GM19372 (cell line): Measurements from ENCODE around the gene RFWD3.

ENCODE experiments used
- ATAC-seq: cut with Tn5 transposase; IDR thresholded peaks from one replicate; pipeline ENCODE4 v1.9.1; 2021; ENCODE audit warnings: mild to moderate bottlenecking, low read depth, moderate library complexity; ENCODE audit not compliant: unreplicated experiment

The RFWD3 gene

GRCh38 chr16:74625500-74626350, 41.0 kb downstream of the RFWD3 start:
- no peak for ATAC-seq

DNA sequence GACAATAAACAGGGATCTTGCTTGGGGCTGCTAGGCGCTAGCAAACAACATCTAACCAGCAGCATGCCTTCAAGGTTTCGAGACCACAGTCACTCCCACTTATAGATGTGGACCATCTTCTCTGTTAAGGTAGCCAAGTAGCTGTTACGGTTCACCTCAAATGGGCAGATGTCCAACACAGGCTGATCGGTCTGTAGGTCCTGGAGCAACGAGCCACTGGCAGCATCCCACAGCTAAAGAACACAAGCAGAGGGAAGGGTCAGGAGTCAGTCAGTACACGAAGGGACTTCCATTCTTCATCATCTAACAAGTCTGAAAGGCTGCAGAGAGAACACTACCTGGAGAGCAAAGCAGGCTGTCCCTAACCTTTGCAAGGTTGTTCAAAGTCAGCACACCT, 42.8 kb downstream of the RFWD3 start:
- no peak for ATAC-seq

DNA sequence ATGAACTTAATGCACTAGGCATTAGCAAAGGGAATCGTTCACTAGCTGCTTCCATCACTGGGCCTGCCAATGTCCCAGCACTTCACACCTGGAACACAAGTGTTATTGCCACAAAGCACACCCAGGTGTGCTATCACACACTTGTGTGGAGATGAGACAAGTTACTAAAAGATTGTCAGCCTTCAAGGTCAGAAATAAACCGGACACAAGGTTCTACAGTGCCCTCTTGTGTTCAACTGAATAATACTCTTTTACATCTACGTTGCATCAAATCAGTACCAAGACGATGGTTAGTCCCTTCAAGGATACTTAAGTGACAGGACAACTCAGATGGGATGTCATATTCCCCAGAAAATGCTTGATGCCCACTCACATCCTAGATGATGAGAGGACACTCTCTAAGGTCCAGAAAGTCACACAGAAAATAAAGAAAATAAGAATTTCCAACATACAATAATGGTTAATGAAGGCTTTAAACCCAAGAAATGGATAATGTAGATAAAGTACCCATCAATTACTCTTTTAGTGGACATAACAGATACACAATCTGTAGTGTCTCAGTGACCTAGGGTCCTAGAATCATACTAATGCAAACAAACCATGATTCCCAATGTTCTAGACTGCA, 43.4 kb downstream of the RFWD3 start:
- no peak for ATAC-seq

DNA sequence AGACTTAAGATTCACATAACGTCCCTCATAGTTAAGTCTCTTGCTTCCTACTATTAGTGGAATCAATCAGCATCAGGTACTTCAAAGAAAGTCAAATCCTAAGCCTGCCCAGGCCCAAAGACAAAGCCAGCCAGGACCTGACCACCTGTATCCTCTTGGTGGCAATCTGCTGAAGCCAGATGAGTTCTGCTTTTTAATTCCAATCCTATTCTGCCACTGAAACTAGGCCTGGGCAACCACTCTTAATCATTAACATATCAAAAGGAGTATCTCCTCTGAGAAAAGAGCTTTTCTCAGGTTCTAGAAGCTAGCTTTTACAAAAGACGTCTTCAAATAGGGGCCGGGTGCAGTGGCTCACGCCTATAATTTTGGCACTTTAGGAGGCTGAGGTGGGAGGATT, 44.7 kb downstream of the RFWD3 start:
- no peak for ATAC-seq

DNA sequence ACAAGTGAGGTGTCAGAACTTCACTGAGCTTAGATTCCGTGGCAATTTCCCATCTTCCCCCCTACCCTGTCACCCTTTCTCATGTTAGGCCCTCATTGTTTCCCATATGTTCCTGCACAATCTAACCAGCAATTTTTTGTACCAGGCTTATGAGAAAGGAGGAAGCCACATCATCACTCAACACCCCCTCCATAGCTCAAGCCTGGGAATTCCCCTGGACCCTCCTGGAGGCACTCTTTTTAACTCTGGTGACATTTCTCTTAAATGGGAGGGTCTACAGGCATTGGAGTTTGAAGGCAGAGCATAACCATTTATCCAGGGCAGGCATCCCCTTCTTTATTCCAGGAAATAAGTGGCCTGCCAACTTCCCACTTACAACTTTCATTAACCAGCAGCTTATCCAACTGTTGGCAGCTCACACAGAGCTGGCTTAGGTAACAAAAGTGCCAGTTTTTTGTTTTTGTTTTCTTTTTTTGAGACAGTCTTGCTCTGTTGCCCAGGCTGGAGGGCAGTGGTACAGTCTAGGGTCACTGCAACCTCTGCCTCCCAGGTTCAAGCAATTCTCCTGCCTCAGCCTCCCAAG, 49.4 kb downstream of the RFWD3 start:
- no peak for ATAC-seq

GRCh38 chr16:74611721-74612120, 55.0 kb downstream of the RFWD3 start:
- ATAC-seq = no peak

DNA sequence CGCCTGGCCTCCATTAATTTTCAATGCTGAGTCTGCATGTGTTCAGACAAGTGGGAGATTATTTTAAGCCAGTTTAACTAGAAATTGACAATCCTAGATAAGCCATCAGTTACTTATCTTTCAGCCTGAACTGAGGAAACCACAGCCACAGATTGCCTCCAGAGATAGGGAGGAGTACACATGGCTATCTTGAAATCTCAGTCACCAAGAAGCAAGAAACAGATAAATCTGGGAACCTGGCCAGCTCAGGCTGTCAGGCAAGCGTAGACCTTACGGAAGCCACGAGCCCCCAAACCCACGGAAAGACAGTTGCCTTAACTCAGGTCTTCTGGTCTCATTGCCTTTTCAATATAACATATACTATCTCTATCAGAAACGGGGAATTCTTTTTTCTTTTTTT, 57.7 kb downstream of the RFWD3 start:
- no peak for ATAC-seq

GRCh38 chr16:74608381-74608780, 58.3 kb downstream of the RFWD3 start:
- ATAC-seq = no peak

GRCh38 chr16:74607962-74608356, 58.7 kb downstream of the RFWD3 start:
- ATAC-seq = no peak

DNA sequence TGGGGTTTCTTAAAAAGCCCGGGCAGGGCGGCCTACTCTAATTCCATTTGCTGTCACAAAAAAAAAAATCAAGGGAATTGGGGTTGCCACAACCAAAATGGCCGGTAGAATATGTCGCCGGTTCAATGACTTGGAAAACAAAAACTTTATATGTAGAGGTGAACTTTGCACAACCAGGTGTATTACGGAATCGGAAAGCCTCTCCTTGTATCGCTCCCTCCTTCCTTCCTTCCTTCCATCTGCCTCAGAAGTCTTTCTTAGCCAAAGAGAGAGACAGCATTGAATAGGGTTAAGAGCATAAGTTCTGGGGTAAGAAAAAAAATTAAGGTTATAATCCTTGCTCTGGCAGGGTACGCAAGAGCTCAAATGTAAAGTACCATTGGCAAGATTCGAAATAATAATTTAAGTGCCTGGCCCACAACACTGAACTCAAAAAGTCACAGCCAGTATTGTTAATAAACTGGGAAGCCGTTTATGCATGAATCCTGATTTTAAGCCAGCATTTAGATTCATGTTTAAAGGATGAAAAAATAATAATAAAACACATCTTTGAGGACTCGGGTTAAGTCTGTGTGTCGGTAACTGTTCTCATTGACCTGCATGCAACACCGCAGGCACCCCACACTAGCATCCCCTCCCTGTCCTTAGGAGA, 59.2 kb downstream of the RFWD3 start:
- peak; percentile 16 for ATAC-seq

DNA sequence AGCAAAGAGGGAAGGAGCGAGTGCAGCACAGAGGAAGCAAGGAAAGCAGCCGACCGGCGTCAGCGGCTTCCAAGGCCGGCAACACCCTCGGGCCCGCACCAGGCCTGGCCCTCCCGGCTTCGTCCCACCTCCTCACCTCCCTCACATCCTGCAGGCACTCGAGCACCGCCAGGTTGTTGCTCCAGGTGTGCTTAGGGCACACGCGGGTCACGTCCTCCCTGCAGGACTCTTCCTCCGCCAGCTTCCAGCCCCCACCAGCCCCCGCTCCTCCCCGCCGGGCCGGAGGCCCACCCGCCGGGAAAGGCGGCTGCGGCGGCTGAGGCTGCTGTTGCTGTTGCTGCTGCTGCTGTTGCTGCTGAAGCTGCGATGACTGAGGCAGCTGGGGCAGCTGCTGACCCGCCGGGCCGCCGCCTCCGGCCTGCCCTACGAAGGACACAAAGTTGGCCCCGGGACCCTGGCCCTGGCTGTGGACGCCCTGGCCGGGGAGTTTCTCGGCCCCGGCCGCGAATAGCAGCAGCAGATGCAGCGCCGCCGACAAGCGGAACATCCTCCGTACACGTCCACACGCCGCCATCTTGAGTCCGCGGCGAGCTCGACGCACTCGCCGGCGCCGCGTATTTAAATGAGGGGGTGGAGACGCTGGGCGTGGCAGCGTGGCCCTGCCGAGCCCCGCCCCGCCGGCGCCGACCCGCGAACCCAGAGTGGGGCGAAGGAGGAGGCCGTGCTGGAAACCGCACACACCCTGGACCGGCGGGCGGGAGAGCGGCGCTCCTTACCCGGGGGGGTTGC, 60.0 kb downstream of the RFWD3 start, which contains the start of gene GLG1:
GLG1 (minus strand) TSS at position 594 of the 789 bp plus-strand sequence; CDS start at position 574, 20 bp downstream.
- ATAC-seq = peak; percentile 94

DNA sequence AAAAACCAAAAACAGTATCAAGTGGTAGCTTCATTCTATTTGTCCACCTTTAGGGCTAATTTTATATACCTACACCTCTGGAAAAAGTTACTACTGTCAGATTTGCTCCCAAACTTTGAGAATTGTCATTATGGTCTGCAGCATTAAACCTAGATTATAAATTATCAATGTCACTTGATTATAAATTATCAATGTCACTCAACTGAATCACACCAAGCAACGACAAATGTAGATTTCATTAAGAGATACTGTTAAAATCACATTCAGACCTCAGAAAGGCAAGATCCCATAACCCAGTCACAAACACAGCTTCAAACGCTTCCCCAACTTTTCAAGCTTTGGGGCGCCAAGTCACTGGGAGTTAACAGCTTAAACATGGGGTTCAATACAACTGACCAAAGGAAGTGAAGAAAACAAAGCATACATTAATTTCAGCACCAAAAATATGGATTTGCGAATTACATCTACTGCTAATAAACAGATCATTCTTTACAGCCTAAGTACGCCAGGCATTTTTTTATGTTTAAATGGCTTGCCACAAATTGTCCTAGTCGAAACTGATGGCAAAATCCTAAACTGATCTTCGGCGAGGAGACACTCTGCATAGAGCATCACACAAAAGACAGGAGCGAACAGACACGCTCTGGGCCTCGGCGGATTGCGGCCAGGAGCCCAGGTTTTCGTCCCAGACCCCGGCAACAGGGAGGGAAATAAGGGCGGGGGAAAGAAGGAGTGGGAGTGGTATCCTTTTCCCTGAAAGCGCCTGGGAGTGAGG, 60.7 kb downstream of the RFWD3 start:
- ATAC-seq = no peak

DNA sequence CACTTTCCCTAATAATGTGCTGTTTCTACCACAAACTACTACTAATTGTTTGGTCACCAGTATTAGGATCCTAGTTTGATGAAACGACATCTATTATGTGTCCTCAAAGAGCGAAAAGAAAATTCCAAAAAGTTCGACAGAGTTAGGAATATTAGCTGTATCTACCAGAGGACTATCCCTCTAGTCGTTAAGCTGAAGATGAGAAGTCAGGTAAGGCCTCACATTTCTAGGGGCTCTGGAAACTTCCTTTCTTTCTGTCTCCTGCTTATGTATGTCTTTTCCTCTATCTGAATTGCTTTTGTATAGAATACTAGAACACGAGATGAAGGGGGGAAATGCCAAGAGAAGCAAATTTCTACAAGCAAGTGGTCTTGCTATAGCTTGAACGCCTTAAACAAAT, 61.3 kb downstream of the RFWD3 start:
- ATAC-seq = no peak

DNA sequence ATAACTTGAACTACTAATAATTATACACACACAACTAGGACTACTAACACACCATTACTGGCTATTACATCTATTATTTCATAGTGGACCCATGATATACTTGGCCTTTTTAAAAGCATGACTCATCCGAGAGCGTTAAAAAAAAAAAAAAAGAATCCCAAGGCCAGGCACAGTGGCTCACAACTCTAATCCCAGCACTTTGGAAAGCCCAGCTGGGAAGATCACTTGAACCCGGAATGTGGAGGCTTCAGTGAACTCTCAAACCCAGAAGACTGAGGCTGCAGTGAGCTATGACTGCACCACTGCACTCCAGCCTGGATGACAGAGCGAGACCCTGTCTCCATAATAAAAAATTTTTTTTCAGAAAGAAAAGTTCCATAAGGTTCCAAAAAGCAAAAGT, 62.8 kb downstream of the RFWD3 start:
- ATAC-seq = no peak

DNA sequence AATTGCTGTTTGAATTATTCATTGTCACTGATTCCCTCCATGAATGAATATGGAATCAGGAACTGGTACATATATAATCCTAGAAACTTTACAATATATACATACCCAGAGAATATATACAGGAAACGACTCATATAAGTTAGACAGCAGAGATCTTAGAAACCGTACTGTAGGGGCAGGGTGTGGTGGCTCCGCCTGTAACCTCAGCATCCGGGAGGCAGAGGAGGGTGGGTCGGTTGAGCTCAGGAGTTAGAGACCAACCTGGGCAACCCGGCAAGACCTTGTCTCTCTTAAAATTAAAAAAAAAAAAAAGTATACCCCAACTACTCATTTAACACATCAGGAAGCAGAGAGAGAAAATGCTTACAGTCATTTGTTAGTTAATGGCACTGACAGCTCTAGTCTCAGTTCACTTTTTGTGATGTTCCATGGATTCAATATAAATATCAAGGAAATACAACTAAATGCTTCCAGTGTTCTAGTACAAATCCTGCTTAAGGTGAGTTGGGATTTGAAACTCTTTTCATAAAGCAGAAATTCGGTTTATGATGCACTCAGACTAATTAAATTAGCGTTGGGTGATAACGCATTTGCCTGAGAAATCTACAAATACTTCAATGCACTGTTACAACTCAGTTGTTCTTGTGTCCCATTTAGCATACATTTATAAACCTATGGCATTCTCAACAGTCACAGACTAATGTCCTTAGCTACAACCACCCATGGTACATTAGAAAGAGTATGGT, 65.4 kb downstream of the RFWD3 start:
- ATAC-seq = no peak

GRCh38 chr16:74596586-74596985, 70.1 kb downstream of the RFWD3 start:
- ATAC-seq = no peak

GRCh38 chr16:74592847-74593246, 73.8 kb downstream of the RFWD3 start:
- no peak for ATAC-seq

- no peak for ATAC-seq
Observed at GRCh38 chr16:74591876-74592650, 74.6 kb downstream of the RFWD3 start.
